Keratinocyte (primary cell): ENCODE measurements around the gene TRAT1. TPM values are rescaled to one million over a fixed set of nuclear protein-coding genes. Genes with fewer than 3 reads are reported as not detected.

ENCODE experiments used
- DNase-seq: peaks from one replicate; pipeline ENCODE4 v3.0.0-alpha.2; 2011; ENCODE audit warnings: low read depth, missing footprints, low spot score
- FAIRE-seq: peaks from 2 replicates; lab custom pipeline; 2011; peaks lifted over from hg19 to GRCh38; lab: Jason Lieb, UNC
- H2AFZ ChIP-seq: 2 replicates; pipeline ENCODE4 v1.6.0; 2012; ENCODE audit warnings: low read length, control low read depth, inconsistent platforms; ENCODE audit not compliant: control insufficient read depth
- H3K27ac ChIP-seq: 2 replicates; pipeline ENCODE4 v1.5.1; 2011; ENCODE audit warnings: low read length; ENCODE audit not compliant: control insufficient read depth, insufficient read depth
- H3K27me3 ChIP-seq: 3 replicates; pipeline ENCODE4 v1.6.0; 2011; ENCODE audit warnings: low read length; ENCODE audit not compliant: control insufficient read depth, insufficient read depth; ENCODE audit errors: extremely low read depth
- H3K36me3 ChIP-seq, 2 experiments: 2 replicates in 1 of 2; 3 replicates in 1 of 2; pipeline ENCODE4 v1.5.1; 2011; ENCODE audit warnings: low read length in 2 of 2, mild to moderate bottlenecking in 1 of 2; ENCODE audit not compliant: control insufficient read depth in 2 of 2, insufficient read depth in 2 of 2; ENCODE audit errors: extremely low read depth in 1 of 2
- H3K4me1 ChIP-seq: 3 replicates; pipeline ENCODE4 v1.5.1; 2011; ENCODE audit warnings: low read length; ENCODE audit not compliant: control insufficient read depth, insufficient read depth; ENCODE audit errors: extremely low read depth
- H3K4me2 ChIP-seq: 3 replicates; pipeline ENCODE4 v1.6.0; 2011; ENCODE audit warnings: low read depth, low read length; ENCODE audit not compliant: control insufficient read depth, insufficient read depth; ENCODE audit errors: extremely low read depth
- H3K4me3 ChIP-seq, 3 experiments: fragments of 200-600 bp in 1 of 3; sonication (generic) in 1 of 3; 2 replicates in 2 of 3; 3 replicates in 1 of 3; pipeline ENCODE4 v1.5.1; 2011 to 2016; ENCODE audit warnings: low read length in 3 of 3, mild to moderate bottlenecking in 3 of 3, control low read depth in 2 of 3, inconsistent platforms in 1 of 3, low read depth in 1 of 3, mixed read lengths in 1 of 3, mixed run types in 1 of 3, moderate library complexity in 1 of 3; ENCODE audit not compliant: control insufficient read depth in 2 of 3, insufficient read depth in 2 of 3; ENCODE audit errors: extremely low read depth in 1 of 3
- H3K79me2 ChIP-seq: 2 replicates; pipeline ENCODE4 v1.6.0; 2012; ENCODE audit warnings: low read length; ENCODE audit not compliant: control insufficient read depth, insufficient read depth
- H3K9ac ChIP-seq: 3 replicates; pipeline ENCODE4 v1.6.0; 2011; ENCODE audit warnings: low read length; ENCODE audit not compliant: control insufficient read depth, insufficient read depth; ENCODE audit errors: extremely low read depth
- H3K9me1 ChIP-seq: 3 replicates; pipeline ENCODE4 v1.6.0; 2011; ENCODE audit warnings: low read length; ENCODE audit not compliant: control insufficient read depth, insufficient read depth; ENCODE audit errors: extremely low read depth
- H3K9me3 ChIP-seq: 2 replicates; pipeline ENCODE4 v1.5.1; 2012; ENCODE audit warnings: low read depth, low read length; ENCODE audit not compliant: control insufficient read depth
- H4K20me1 ChIP-seq: 3 replicates; pipeline ENCODE4 v1.6.0; 2011; ENCODE audit warnings: low read length; ENCODE audit not compliant: control insufficient read depth, insufficient read depth; ENCODE audit errors: extremely low read depth
- EZH2 ChIP-seq: IDR thresholded peaks from one replicate; pipeline ENCODE4 v1.6.1; 2012; ENCODE audit warnings: inconsistent platforms, mild to moderate bottlenecking, low read length, moderate library complexity
- dilution Hi-C: fragments of 300-500 bp; cut with MboI; formaldehyde crosslinking; loops from one replicate; pipeline ENCODE4 v1.7.0; 2020; ENCODE audit warnings: low sequenced_read_pairs; ENCODE audit not compliant: extremely low pct_ligation_motif_present
- polyA plus RNA-seq, 5 experiments: library from polyadenylated mRNA; depleted of rRNA in 3 of 5; stranded (reverse) in 3 of 5; stranded (forward) in 1 of 5; unstranded in 1 of 5; fragments of >200 nt; gene quantifications; 1 replicate in 1 of 5; 2 replicates in 3 of 5; 3 replicates in 1 of 5; pipeline versions ENCODE4 v1.2.1 to v1.2.3, GENCODE V29; 2011 to 2012; ENCODE audit warnings: missing spikeins in 2 of 5, low read depth in 1 of 5, low replicate concordance in 1 of 5
- TF ChIP-seq, protein P1 (sequence below), 3 experiments: IDR thresholded peaks in 1 of 3; conservative IDR thresholded peaks in 1 of 3; optimal IDR thresholded peaks in 1 of 3; 2 replicates in 2 of 3; 3 replicates in 1 of 3; pipeline versions ENCODE3 to v1.5.1; 2011; ENCODE audit warnings: low read length in 3 of 3, mild to moderate bottlenecking in 3 of 3, moderate library complexity in 2 of 3, control low read depth in 1 of 3, inconsistent platforms in 1 of 3; ENCODE audit not compliant: insufficient read depth in 2 of 3; ENCODE audit errors: extremely low read depth in 1 of 3

The TRAT1 gene
- polyA plus RNA-seq, 1 donor (not counting 4 experiments of a cell fraction or from before 2014, with no cell fraction given) = not detected

DNA sequence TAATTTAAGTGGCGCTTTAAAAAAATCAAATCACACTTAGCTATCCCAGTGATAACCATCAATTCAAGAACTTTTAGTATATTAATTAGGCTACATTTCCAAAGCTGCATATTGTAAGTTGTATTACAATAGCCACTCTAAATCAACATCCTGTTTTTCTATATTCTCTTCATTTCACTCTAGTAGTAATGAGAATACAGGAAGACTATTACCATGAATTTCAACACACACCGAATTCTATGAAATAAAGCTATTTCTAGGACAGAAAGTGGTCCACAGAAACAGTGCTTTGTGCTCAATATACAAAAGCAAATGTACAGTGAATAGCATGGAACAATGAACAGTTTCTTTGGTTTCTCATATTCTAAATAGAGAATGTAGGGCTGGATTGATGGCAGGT is 24.6 kb downstream of the TRAT1 start:
- H4K20me1 ChIP-seq = no peaks in the 10 kb centered on the region
- H3K9ac ChIP-seq = no peak overlapping the region
- dilution Hi-C loops = no loop called here
- H3K36me3 ChIP-seq = no peaks in the 10 kb centered on the region
- no peak overlapping the region for H2AFZ ChIP-seq
- FAIRE-seq = no peak
- H3K4me2 ChIP-seq = no peak overlapping the region
- H3K27me3 ChIP-seq = no peaks in the 10 kb centered on the region
- H3K79me2 ChIP-seq = no peaks in the 10 kb centered on the region
- no peak overlapping the region for H3K4me3 ChIP-seq
- H3K4me1 ChIP-seq = no peaks in the 10 kb centered on the region
- no peak overlapping the region for H3K27ac ChIP-seq
- H3K9me1 ChIP-seq = no peaks in the 10 kb centered on the region
- TF ChIP-seq EZH2 = no peak
- TF ChIP-seq, protein P1, sequence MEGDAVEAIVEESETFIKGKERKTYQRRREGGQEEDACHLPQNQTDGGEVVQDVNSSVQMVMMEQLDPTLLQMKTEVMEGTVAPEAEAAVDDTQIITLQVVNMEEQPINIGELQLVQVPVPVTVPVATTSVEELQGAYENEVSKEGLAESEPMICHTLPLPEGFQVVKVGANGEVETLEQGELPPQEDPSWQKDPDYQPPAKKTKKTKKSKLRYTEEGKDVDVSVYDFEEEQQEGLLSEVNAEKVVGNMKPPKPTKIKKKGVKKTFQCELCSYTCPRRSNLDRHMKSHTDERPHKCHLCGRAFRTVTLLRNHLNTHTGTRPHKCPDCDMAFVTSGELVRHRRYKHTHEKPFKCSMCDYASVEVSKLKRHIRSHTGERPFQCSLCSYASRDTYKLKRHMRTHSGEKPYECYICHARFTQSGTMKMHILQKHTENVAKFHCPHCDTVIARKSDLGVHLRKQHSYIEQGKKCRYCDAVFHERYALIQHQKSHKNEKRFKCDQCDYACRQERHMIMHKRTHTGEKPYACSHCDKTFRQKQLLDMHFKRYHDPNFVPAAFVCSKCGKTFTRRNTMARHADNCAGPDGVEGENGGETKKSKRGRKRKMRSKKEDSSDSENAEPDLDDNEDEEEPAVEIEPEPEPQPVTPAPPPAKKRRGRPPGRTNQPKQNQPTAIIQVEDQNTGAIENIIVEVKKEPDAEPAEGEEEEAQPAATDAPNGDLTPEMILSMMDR (optimal IDR thresholded peaks at IDR 0.05 in 1 of 3, IDR thresholded peaks at IDR 0.05 in 1 of 3, conservative IDR thresholded peaks at IDR 0.05 in 1 of 3; ENCODE audit: extremely low read depth in 1 of 3, insufficient read depth in 2 of 3, low read length in 3 of 3) = no peak
- DNase-seq = no peak
- H3K9me3 ChIP-seq = no peaks in the 10 kb centered on the region

DNA sequence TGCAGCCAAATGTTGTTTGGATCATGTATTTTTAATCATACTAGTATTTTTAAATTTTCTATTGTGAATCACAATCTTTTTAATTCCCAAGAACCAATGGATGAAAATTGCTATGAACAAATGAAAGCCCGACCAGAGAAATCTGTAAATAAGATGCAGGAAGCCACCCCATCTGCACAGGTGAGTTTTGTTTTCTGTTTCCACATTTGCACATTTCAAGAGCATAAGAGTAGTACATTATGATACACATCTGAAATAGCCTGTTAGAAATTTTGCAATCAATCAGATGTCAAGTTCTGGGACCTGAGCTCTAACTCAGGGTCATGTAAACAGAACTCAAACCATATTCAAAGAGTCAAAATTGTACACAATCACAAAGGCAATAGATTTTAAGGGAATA is 26.5 kb downstream of the TRAT1 start:
- DNase-seq (no peak), FAIRE-seq (no peak)
- Histone ChIP-seq H3K36me3 (no peaks in the 10 kb centered on the region), H3K9me3 (no peaks in the 10 kb centered on the region), H3K9me1 (no peaks in the 10 kb centered on the region), H3K27ac (no peak overlapping the region), H3K9ac (no peak overlapping the region), H3K4me2 (no peak overlapping the region), H4K20me1 (no peaks in the 10 kb centered on the region), H3K79me2 (no peaks in the 10 kb centered on the region), H3K4me3 (no peak overlapping the region), H3K27me3 (no peaks in the 10 kb centered on the region), H3K4me1 (no peaks in the 10 kb centered on the region), H2AFZ (no peak overlapping the region)
- dilution Hi-C loops = no loop called here
- TF ChIP-seq, protein P1 (optimal IDR thresholded peaks at IDR 0.05 in 1 of 3, IDR thresholded peaks at IDR 0.05 in 1 of 3, conservative IDR thresholded peaks at IDR 0.05 in 1 of 3; ENCODE audit: extremely low read depth in 1 of 3, insufficient read depth in 2 of 3, low read length in 3 of 3) = no peak
- TF ChIP-seq EZH2 = no peak
